Measurements from ENCODE around the gene FOXJ3.

Gene FOXJ3

GRCh38 chr1:42334240-42335049 is 590 bp downstream of the FOXJ3 start:
- no peak for DNase-seq (ENCODE audit: insufficient read length, low spot score)
- no peak for FAIRE-seq

GRCh38 chr1:42333662-42334239 is 1.3 kb downstream of the FOXJ3 start:
- TF ChIP-seq CTCF (IDR thresholded peaks at IDR 0.05; ENCODE audit: insufficient read depth, missing control alignments): no peak
- DNase-seq (ENCODE audit: insufficient read length, low spot score): no peak
- no peak for FAIRE-seq

More at GRCh38 chr1:42334240-42335049, 590 bp downstream of the FOXJ3 start:
- no peak for TF ChIP-seq CTCF (IDR thresholded peaks at IDR 0.05; ENCODE audit: insufficient read depth, missing control alignments)

- FAIRE-seq: no peak
- DNase-seq (ENCODE audit: insufficient read length, low spot score): no peak
- TF ChIP-seq CTCF (IDR thresholded peaks at IDR 0.05; ENCODE audit: insufficient read depth, missing control alignments): no peak
Measured at GRCh38 chr1:42332877-42333276, 2.2 kb downstream of the FOXJ3 start.

- no peak for FAIRE-seq
- no peak for TF ChIP-seq CTCF (IDR thresholded peaks at IDR 0.05; ENCODE audit: insufficient read depth, missing control alignments)
- no peak for DNase-seq (ENCODE audit: insufficient read length, low spot score)
Measured at GRCh38 chr1:42330215-42330614, 4.8 kb downstream of the FOXJ3 start.

GRCh38 chr1:42328916-42329496 is 6.0 kb downstream of the FOXJ3 start:
- peak; percentile 6 for FAIRE-seq

GRCh38 chr1:42328047-42328625 is 6.9 kb downstream of the FOXJ3 start:
- TF ChIP-seq CTCF (IDR thresholded peaks at IDR 0.05; ENCODE audit: insufficient read depth, missing control alignments): no peak
- FAIRE-seq (no peak), DNase-seq (ENCODE audit: insufficient read length, low spot score) (no peak)

More at GRCh38 chr1:42328916-42329496, 6.0 kb downstream of the FOXJ3 start:
- no peak for DNase-seq (ENCODE audit: insufficient read length, low spot score)
- TF ChIP-seq CTCF (IDR thresholded peaks at IDR 0.05; ENCODE audit: insufficient read depth, missing control alignments): no peak
